GM13977 (cell line): ENCODE results near the gene TNK2.
"Not testable (repeated sequence)": the region's sequence is repeated elsewhere in the genome, so short reads cannot be mapped to it uniquely, and the experiment has no call there.

Experiments
- DNase-seq: peaks from one replicate; pipeline ENCODE4 v3.0.0; 2012; ENCODE audit warnings: low spot score
- in situ Hi-C: fragments of 300-500 bp; cut with MboI; formaldehyde crosslinking; loops from one replicate; pipeline ENCODE4 v1.12.0; 2022; ENCODE audit warnings: low sequenced_read_pairs, low pct_unique_long_range_greater_than_20kb, mixed read lengths, inconsistent platforms; ENCODE audit not compliant: unreplicated experiment
- TF ChIP-seq, protein P1 (sequence below): IDR thresholded peaks from 2 replicates; pipeline ENCODE4 v1.5.1; 2012; ENCODE audit warnings: mild to moderate bottlenecking, control low read depth; ENCODE audit not compliant: insufficient read depth; ENCODE audit errors: extremely low read depth, missing control alignments

TNK2 gene

DNA sequence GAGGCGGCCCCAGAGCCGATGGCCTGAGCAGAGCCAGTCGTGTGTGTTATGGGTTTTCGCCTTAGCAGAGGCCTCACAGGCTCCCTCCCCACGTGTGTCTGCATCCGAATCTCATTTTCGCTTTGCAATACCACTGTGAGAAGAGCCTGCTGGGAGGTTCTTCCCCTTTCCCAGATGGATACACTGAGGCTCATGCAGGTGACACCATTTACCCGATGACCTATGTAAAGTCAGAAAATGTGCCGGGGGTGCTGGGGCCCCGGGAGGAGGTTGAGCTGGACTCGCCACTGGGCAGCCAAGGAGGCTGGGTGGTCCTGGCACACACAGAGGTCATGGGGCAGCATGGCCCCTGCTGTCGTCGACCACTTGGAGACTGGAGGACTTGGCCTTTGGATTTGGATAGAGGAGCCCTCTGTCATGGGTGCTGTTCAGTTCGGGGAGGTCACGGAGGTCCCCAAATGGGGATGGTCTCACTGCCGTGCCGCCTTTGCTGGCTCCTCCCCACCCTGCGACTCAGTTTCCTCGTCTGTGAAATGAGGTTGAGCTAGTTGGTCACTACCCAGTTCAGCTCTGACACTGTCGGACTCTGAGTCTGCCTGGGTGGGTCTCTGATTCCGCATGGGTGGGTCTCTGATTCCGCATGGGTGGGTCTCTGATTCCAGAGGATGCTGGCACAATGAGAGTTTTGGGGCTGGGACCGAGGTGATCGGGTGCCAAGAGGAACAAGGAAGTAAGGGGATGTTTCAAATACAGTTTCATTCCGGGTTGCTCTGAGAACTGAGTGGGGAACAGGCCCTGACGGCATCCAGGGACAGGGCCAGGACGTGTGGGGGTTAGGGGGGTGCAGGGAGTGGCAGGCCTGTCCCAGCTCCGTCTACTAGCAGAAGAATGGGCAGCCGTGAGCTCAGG, 73.4 kb downstream of the TNK2 start:
- in situ Hi-C loops, result loop anchor here (25.0 kb wide), 1 partner anchor 273 kb away; no protein-coding TSS in a partner anchor
- TF ChIP-seq, protein P1, sequence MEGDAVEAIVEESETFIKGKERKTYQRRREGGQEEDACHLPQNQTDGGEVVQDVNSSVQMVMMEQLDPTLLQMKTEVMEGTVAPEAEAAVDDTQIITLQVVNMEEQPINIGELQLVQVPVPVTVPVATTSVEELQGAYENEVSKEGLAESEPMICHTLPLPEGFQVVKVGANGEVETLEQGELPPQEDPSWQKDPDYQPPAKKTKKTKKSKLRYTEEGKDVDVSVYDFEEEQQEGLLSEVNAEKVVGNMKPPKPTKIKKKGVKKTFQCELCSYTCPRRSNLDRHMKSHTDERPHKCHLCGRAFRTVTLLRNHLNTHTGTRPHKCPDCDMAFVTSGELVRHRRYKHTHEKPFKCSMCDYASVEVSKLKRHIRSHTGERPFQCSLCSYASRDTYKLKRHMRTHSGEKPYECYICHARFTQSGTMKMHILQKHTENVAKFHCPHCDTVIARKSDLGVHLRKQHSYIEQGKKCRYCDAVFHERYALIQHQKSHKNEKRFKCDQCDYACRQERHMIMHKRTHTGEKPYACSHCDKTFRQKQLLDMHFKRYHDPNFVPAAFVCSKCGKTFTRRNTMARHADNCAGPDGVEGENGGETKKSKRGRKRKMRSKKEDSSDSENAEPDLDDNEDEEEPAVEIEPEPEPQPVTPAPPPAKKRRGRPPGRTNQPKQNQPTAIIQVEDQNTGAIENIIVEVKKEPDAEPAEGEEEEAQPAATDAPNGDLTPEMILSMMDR, result no peak
- no peak for DNase-seq

DNA sequence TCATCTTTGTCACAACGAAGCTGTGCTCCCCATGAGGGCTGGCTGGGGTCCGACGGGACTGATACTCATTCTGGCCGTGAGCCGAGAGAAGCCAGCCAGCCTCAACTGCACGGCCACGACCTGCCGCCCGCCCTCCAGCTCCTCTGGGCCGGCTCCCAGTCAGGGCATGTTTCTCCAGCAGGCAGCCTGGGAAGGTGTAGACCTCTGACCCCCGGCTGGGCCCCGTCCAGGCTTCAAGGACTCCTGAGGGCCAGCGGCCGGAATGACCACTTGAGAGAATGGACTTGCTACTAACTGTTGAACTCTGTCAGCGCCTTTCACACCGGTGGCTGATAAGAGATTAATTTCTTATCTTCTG, 78.5 kb downstream of the TNK2 start:
- in situ Hi-C loops, result loop anchor here (10.0 to 25.0 kb wide), 2 partner anchors 75 to 268 kb away; no protein-coding TSS in a partner anchor
- DNase-seq, result no peak
- TF ChIP-seq, protein P1, result no peak

DNA sequence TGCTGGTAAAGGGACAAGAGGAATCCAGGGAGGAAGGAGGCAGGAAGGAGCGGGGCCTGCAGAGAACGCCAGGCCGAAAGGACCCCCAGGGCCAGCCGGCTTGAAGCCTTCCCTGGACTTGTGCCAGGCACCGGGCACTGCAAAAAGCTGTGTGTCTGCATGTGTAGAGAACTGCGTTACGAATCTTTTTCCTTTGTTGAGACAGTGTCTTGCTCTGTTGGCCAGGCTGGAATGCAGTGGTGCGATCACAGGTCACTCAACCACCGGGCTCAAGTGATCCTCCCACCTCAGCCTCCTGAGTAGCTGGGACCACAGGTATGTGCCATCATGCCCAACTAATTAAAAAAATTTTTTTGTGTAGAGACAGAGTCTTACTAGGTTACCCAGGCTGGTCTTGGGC, 79.6 kb downstream of the TNK2 start:
- DNase-seq, result no peak
- TF ChIP-seq, protein P1, result no peak
- in situ Hi-C loops, result loop anchor here (10.0 to 25.0 kb wide), 2 partner anchors 74 to 266 kb away; no protein-coding TSS in a partner anchor

DNA sequence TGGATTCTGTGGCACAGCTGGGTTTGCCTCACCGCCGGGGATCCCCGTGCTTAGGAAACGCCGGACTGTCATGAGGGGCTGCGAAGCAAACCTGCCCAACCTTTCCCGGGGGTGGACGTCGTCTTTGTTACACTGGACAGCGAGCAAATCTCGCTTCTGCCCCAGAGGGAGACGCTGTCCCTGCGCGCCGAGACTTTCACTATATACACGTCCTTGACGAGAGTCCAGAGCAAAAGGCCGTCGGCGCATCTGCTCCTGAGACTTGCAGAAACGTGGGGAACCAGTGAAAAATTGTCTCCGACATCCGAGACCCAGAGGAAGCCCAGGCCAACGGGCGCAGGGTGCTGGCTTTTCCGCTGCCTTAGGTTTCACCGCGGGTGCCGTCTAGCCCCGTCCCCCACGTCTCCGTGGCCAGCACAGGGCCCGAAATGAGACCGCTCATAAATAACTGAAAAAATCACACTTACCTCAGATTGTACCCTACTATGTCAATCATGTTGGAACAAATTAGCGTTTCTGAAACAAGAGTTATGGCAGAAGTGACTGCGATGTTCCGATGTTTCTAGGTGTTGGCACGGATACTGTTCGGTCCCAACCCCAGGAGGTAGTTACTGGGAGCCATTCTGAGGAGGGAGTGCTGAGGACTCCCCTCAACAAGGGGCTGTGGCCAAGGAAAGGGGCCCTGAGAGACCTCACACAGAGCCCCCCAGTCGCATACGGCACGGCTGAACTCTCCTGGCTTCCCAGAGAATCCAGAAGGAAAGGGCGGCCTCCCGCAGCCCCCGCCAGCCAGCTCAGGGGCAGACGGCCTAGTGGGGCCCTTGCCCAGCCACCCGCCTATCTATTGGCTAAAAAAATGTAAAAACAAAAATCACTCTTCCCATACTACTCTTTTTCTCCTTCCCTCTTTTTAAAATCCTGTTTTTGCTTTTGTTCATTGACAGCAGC, 82.2 kb downstream of the TNK2 start:
- DNase-seq, result no peak
- in situ Hi-C loops, result loop anchor here (10.0 to 25.0 kb wide), 2 partner anchors 71 to 264 kb away; no protein-coding TSS in a partner anchor
- TF ChIP-seq, protein P1, result no peak

DNA sequence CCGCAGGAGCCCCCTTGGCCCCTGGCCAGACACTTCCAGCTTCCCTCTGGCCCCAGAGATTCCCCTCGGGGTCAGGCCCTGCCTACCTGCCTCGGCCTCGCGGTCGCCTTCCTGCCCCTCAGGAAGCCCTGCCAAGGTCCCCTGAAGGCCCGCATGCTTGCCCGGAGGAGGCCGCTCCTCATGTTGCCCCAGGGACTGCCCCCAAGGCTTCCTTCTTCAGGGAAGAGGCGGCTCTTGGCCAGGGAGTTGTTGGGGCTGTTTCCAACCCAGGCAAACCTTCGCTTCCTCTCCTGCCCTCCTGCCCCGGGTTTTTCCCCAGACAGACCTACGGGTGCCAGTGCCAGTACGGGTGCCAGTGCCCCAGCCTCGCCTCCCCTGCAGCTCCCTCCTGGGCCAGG, 83.2 kb downstream of the TNK2 start:
- in situ Hi-C loops, result loop anchor here (10.0 to 25.0 kb wide), 2 partner anchors 70 to 263 kb away; no protein-coding TSS in a partner anchor
- TF ChIP-seq, protein P1, result no peak
- no peak for DNase-seq

DNA sequence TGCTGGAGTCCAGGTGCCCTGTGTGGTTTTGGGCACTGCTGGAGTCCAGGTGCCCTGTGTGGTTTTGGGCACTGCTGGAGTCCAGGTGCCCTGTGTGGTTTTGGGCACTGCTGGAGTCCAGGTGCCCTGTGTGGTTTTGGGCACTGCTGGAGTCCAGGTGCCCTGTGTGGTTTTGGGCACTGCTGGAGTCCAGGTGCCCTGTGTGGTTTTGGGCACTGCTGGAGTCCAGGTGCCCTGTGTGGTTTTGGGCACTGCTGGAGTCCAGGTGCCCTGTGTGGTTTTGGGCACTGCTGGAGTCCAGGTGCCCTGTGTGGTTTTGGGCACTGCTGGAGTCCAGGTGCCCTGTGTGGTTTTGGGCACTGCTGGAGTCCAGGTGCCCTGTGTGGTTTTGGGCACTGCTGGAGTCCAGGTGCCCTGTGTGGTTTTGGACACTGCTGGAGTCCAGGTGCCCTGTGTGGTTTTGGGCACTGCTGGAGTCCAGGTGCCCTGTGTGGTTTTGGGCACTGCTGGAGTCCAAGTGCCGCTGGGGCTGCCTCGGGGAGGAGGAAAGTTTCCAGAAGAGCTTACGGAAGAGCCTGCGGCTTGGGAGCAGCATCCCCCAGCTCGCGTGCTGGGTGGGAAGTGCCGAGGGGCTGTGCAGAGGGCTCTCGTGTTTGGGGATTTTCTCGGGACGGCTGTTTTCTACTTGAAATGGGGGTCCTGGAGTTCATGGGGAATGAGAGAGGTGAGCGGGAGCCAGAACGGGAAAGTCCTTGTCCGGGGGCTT, 83.7 kb downstream of the TNK2 start:
- in situ Hi-C loops, result loop anchor here (10.0 to 25.0 kb wide), 2 partner anchors 70 to 262 kb away; no protein-coding TSS in a partner anchor

More for the DNA sequence above, 83.7 kb downstream of the TNK2 start:
- DNase-seq, result not testable (repeated sequence)
